Sigmoid colon (tissue), 7 donors: ENCODE results near the gene EPB42. TPM values are rescaled to one million over a fixed set of nuclear protein-coding genes. Genes with fewer than 3 reads are reported as not detected.

Source experiments
- DNase-seq: peaks from one replicate; pipeline ENCODE4 v3.0.0-alpha.2; 2019
- H3K27ac ChIP-seq, 4 donors: fragments of 200-600 bp; sonication (generic); one replicate each; pipeline ENCODE4 v1.5.1; 2016 to 2019; ENCODE audit warnings: mild to moderate bottlenecking in 1 of 4
- H3K27me3 ChIP-seq, 3 donors: fragments of 200-600 bp; sonication (generic); one replicate each; pipeline ENCODE4 v1.5.1; 2019; ENCODE audit warnings: mild to moderate bottlenecking in 1 of 3
- H3K36me3 ChIP-seq, 4 donors: fragments of 200-600 bp; sonication (generic); one replicate each; pipeline ENCODE4 v1.5.1; 2016 to 2019
- H3K4me1 ChIP-seq, 4 donors: fragments of 200-600 bp; sonication (generic); one replicate each; pipeline ENCODE4 v1.5.1; 2017 to 2019
- H3K4me3 ChIP-seq, 4 donors: fragments of 200-600 bp; sonication (generic); one replicate each; pipeline ENCODE4 v1.5.1; 2017 to 2019; ENCODE audit warnings: mild to moderate bottlenecking in 2 of 4, moderate library complexity in 1 of 4
- H3K9me3 ChIP-seq, 4 donors: fragments of 200-600 bp in 3 of 4; sonication (generic) in 3 of 4; one replicate each; pipeline versions ENCODE4 v1.5.1 to v1.6.1; 2013 to 2019
- CTCF ChIP-seq, 4 experiments: fragments of 450-650 bp in 3 of 4; fragments of 200-600 bp in 1 of 4; IDR thresholded peaks; one replicate each; pipeline ENCODE4 v1.5.1; 2016 to 2019; ENCODE audit warnings: antibody characterized with exemption in 4 of 4, mild to moderate bottlenecking in 3 of 4, moderate library complexity in 2 of 4
- EP300 ChIP-seq, 4 donors: sonication (generic); formaldehyde crosslinking; IDR thresholded peaks; one replicate each; pipeline ENCODE4 v1.6.1; 2017; ENCODE audit warnings: antibody characterized with exemption in 4 of 4
- POLR2A ChIP-seq, 2 donors: fragments of 450-650 bp; IDR thresholded peaks; one replicate each; pipeline ENCODE4 v1.6.1; 2016; ENCODE audit warnings: antibody characterized with exemption in 2 of 2, mild to moderate bottlenecking in 2 of 2, moderate library complexity in 2 of 2
- POLR2AphosphoS5 ChIP-seq, 4 donors: sonication (generic); formaldehyde crosslinking; IDR thresholded peaks; one replicate each; pipeline ENCODE4 v1.6.1; 2017; ENCODE audit warnings: antibody characterized with exemption in 4 of 4
- WGBS, 2 donors: extraction: QIAGEN DNeasy Blood & Tissue Kit; methylation state at CpG; one replicate each; pipeline ENCODE4 v1.1.7; 2013; 5-methylcytosine and 5-hydroxymethylcytosine counted together
- intact Hi-C: fragments of 100-400 bp; cut with DNase I; formaldehyde crosslinking; loops from one replicate; pipeline ENCODE4 v1.15.1; 2023
- polyA plus RNA-seq, 3 donors: library from polyadenylated mRNA; stranded (reverse); fragments of 200-250 nt; gene quantifications; one replicate each; pipeline ENCODE4 v1.2.3, GENCODE V29; 2013
- total RNA-seq, 4 donors: library from RNA; depleted of rRNA; stranded (reverse); fragments of >200 nt; gene quantifications; one replicate each; pipeline ENCODE4 v1.1.0, GENCODE V29; 2016
- donor health status: healthy with polysubstance abuse.
- donor health status: Bipolar disorder and iron deficiency.
- donor health status: healthy.

EPB42 gene
- total and polyA plus RNA-seq, 7 donors, result 0.06 TPM; not detected in 6

- no peak for TF ChIP-seq CTCF (IDR thresholded peaks at IDR 0.05)
- Histone ChIP-seq H3K4me1 (no peaks in the 10 kb centered on the region), H3K9me3 (no peaks in the 10 kb centered on the region), H3K27ac (no peak overlapping the region), H3K36me3 (no peaks in the 10 kb centered on the region), H3K27me3 (peaks cover 0 to 18% (median 0%) of the 10 kb centered on the region in 3 donors), H3K4me3 (no peak overlapping the region)
- 27 to 67% methylated on average over 1 of the region's 1 CpG for WGBS, 2 donors
- DNase-seq, result no peak
- intact Hi-C loops, result loop anchor here (10.0 kb wide), 1 partner anchor 63 kb away; no protein-coding TSS in a partner anchor
These were observed 604 bp upstream of the EPB42 start for GRCh38 chr15:43221422-43221821.

- intact Hi-C loops, result loop anchor here (10.0 kb wide), 1 partner anchor 65 kb away; no protein-coding TSS in a partner anchor
These were observed 589 bp downstream of the EPB42 start for GRCh38 chr15:43219929-43220928.

GRCh38 chr15:43218908-43219706 lies 1.7 kb downstream of the EPB42 start:
- intact Hi-C loops, result no loop called here

More at GRCh38 chr15:43219929-43220928, 589 bp downstream of the EPB42 start:
- no peak for TF ChIP-seq EP300 (IDR thresholded peaks at IDR 0.05)
- no peak for TF ChIP-seq POLR2AphosphoS5 (IDR thresholded peaks at IDR 0.05)
- TF ChIP-seq POLR2A (IDR thresholded peaks at IDR 0.05), result no peak
- TF ChIP-seq CTCF (IDR thresholded peaks at IDR 0.05), result no peak
- no peaks in the 10 kb centered on the region for H3K36me3 ChIP-seq
- H3K4me3 ChIP-seq, result no peak overlapping the region
- no peaks in the 10 kb centered on the region for H3K9me3 ChIP-seq
- peaks cover 0 to 12% (median 0%) of the 10 kb centered on the region in 3 donors for H3K27me3 ChIP-seq
- no peak for DNase-seq
- no peaks in the 10 kb centered on the region for H3K4me1 ChIP-seq
- WGBS, 2 donors, result 86 to 88% methylated on average over 16 of the region's 16 CpGs
- no peak overlapping the region for H3K27ac ChIP-seq

GRCh38 chr15:43215961-43216360 lies 4.9 kb downstream of the EPB42 start:
- DNase-seq, result no peak
- intact Hi-C loops, result no loop called here
- TF ChIP-seq POLR2AphosphoS5 (IDR thresholded peaks at IDR 0.05) (no peak), POLR2A (IDR thresholded peaks at IDR 0.05) (no peak), EP300 (IDR thresholded peaks at IDR 0.05) (no peak), CTCF (IDR thresholded peaks at IDR 0.05) (no peak)
- WGBS, 2 donors, result 70 to 85% methylated on average over 7 of the region's 7 CpGs
- Histone ChIP-seq H3K27ac (no peak overlapping the region), H3K27me3 (peaks cover 0 to 11% (median 0%) of the 10 kb centered on the region in 3 donors), H3K4me1 (no peaks in the 10 kb centered on the region), H3K9me3 (no peaks in the 10 kb centered on the region), H3K4me3 (no peak overlapping the region), H3K36me3 (no peaks in the 10 kb centered on the region)

More at GRCh38 chr15:43218908-43219706, 1.7 kb downstream of the EPB42 start:
- no peaks in the 10 kb centered on the region for H3K36me3 ChIP-seq
- H3K9me3 ChIP-seq, result no peaks in the 10 kb centered on the region
- DNase-seq, result no peak
- no peak for TF ChIP-seq POLR2AphosphoS5 (IDR thresholded peaks at IDR 0.05)
- TF ChIP-seq CTCF (IDR thresholded peaks at IDR 0.05), result no peak
- TF ChIP-seq POLR2A (IDR thresholded peaks at IDR 0.05), result no peak
- TF ChIP-seq EP300 (IDR thresholded peaks at IDR 0.05), result no peak
- H3K4me3 ChIP-seq, result no peak overlapping the region
- peaks cover 0 to 11% (median 0%) of the 10 kb centered on the region in 3 donors for H3K27me3 ChIP-seq
- H3K4me1 ChIP-seq, result no peaks in the 10 kb centered on the region
- no peak overlapping the region for H3K27ac ChIP-seq
- WGBS, 2 donors, result 55 to 70% methylated on average over 13 of the region's 13 CpGs
